H1 (cell line): ENCODE results near the gene BPIFB3. TPM values are rescaled to one million over a fixed set of nuclear protein-coding genes. Genes with fewer than 3 reads are reported as not detected.

Experiments used
- BACH1 ChIP-seq: IDR thresholded peaks from 2 replicates; pipeline ENCODE4 v1.6.1; 2012; ENCODE audit warnings: low read length, improper control_type of control experiment
- CREB1 ChIP-seq: IDR thresholded peaks from 2 replicates; pipeline ENCODE4 v1.6.1; 2012; ENCODE audit warnings: inconsistent platforms
- SAP30 ChIP-seq: fragments of 300-600 bp; sonication (generic); IDR thresholded peaks from 2 replicates; pipeline ENCODE4 v1.7.1; 2012; ENCODE audit warnings: low read length, moderate library complexity, mild to moderate bottlenecking, inconsistent platforms; ENCODE audit not compliant: insufficient read depth, insufficient replicate concordance
- ZNF274 ChIP-seq: IDR thresholded peaks from 2 replicates; pipeline ENCODE4 v1.7.0; 2012; ENCODE audit warnings: low read length, borderline replicate concordance; ENCODE audit errors: extremely low read depth
- polyA plus RNA-seq, 7 experiments: library from polyadenylated mRNA; depleted of rRNA in 3 of 7; stranded (reverse) in 5 of 7; unstranded in 2 of 7; fragments of >200 nt in 5 of 7; fragments of 200-250 nt in 2 of 7; gene quantifications; 1 replicate in 5 of 7; 2 replicates in 1 of 7; 4 replicates in 1 of 7; pipeline versions ENCODE4 v1.2.1 to v1.2.3, GENCODE V29; 2011 to 2013; ENCODE audit warnings: missing spikeins in 2 of 7, mixed read lengths in 2 of 7
- total RNA-seq: library from RNA; stranded (reverse); fragmentation: NEBNext Ultra II Directional; extraction: Animal tissue kit (Norgen Biotek cat#: 25700); gene quantifications from 2 replicates; pipeline ENCODE4 v1.2.1, GENCODE V29; 2021

The BPIFB3 gene
- total and polyA plus RNA-seq, 2 of the 8 experiments (the other 6 are each of a cell fraction or from before 2014, with no cell fraction given): not detected

GRCh38 chr20:33072362-33072761 lies 18.7 kb downstream of the BPIFB3 start (continued):
- TF ChIP-seq SAP30 (no peak), ZNF274 (no peak), BACH1 (no peak), CREB1 (no peak)
